ENCODE data around the gene LYSMD4. TPM values are rescaled to one million over a fixed set of nuclear protein-coding genes. Genes with fewer than 3 reads are reported as not detected.
"Not testable (repeated sequence)": the region's sequence is repeated elsewhere in the genome, so short reads cannot be mapped to it uniquely, and the experiment has no call there.

Gene LYSMD4
- total and polyA plus RNA-seq, 10 of the 15 experiments (the other 5 are each of a cell fraction or from before 2014, with no cell fraction given): 1.8 to 5.8 (median 3.9) TPM

- in situ Hi-C loops (cut with MboI); H3K9me3 ChIP-seq (replicated peaks; ENCODE audit: control insufficient read depth, insufficient read depth, low read length); ATAC-seq; H3K79me2 ChIP-seq (ENCODE audit: control insufficient read depth, insufficient read depth, low read length); H3K27ac ChIP-seq (ENCODE audit: control insufficient read depth, insufficient read depth); H2AFZ ChIP-seq (ENCODE audit: control insufficient read depth, low read depth, low read length); H3K4me2 ChIP-seq (ENCODE audit: control insufficient read depth, insufficient read depth); H3K4me3 ChIP-seq; SMC1A ChIA-PET (ENCODE audit: uncharacterized antibody, unreplicated experiment); H3K27me3 ChIP-seq (replicated peaks in 1 of 2; ENCODE audit: control insufficient read depth in 2 of 2, insufficient read depth in 2 of 2, low read length in 1 of 2); H3K4me1 ChIP-seq (ENCODE audit: control insufficient read depth, insufficient read depth, low read length); H3K9ac ChIP-seq (ENCODE audit: control insufficient read depth, insufficient read depth, low read length); H3K36me3 ChIP-seq (ENCODE audit: control insufficient read depth in 2 of 2, insufficient read depth in 2 of 2, low read length in 1 of 2); DNase-seq (ENCODE audit: low read depth, low spot score); BruUV-seq (replicated peaks); FAIRE-seq; POLR2A ChIA-PET; H4K20me1 ChIP-seq (ENCODE audit: control insufficient read depth, insufficient read depth); RAD21 ChIA-PET (ENCODE audit: unreplicated experiment): not testable (repeated sequence)
- CTCF ChIA-PET: interaction anchor here (1.6 kb wide), 1 partner anchor 478 kb away, joined by 5 read pairs; no protein-coding TSS in a partner anchor
- 93% methylated on average over 7 of the region's 11 CpGs for WGBS (ENCODE audit: insufficient coverage, insufficient replicate concordance, low lambda C conversion rate, missing lambda C conversion rate)
- intact Hi-C loops (cut with micrococcal nuclease; ENCODE audit: unreplicated experiment): loop anchor here (10.0 kb wide), 1 partner anchor 646 kb away; the partner anchor contains the start of gene SYNM
Observed at GRCh38 chr15:99750326-99750725, 17.1 kb upstream of the LYSMD4 start.

GRCh38 chr15:99749386-99749785 lies 16.1 kb upstream of the LYSMD4 start:
- ChIA-PET SMC1A (ENCODE audit: uncharacterized antibody, unreplicated experiment) (no interaction called here), RAD21 (ENCODE audit: unreplicated experiment) (no interaction called here), POLR2A (no interaction called here), CTCF (no interaction called here)
- DNase-seq (ENCODE audit: low read depth, low spot score): no peak
- no peaks in the 10 kb centered on the region for H3K9me3 ChIP-seq (replicated peaks; ENCODE audit: control insufficient read depth, insufficient read depth, low read length)
- H4K20me1 ChIP-seq (ENCODE audit: control insufficient read depth, insufficient read depth): no peaks in the 10 kb centered on the region
- H3K4me2 ChIP-seq (ENCODE audit: control insufficient read depth, insufficient read depth): no peak overlapping the region
- no peak overlapping the region for H3K4me3 ChIP-seq
- no peaks in the 10 kb centered on the region for H3K36me3 ChIP-seq (ENCODE audit: control insufficient read depth in 2 of 2, insufficient read depth in 2 of 2, low read length in 1 of 2)
- in situ Hi-C loops (cut with MboI): loop anchor here (25.0 kb wide), 1 partner anchor 637 kb away; the partner anchor contains the start of gene SYNM
- no peak overlapping the region for H3K9ac ChIP-seq (ENCODE audit: control insufficient read depth, insufficient read depth, low read length)
- no peak for ATAC-seq
- no peaks in the 10 kb centered on the region for H3K79me2 ChIP-seq (ENCODE audit: control insufficient read depth, insufficient read depth, low read length)
- 61% methylated on average over 6 of the region's 6 CpGs for WGBS (ENCODE audit: insufficient coverage, insufficient replicate concordance, low lambda C conversion rate, missing lambda C conversion rate)
- TF ChIP-seq IKZF2 (IDR thresholded peaks at IDR 0.05): no peak
- TF ChIP-seq RFX5 (IDR thresholded peaks at IDR 0.05; ENCODE audit: low read depth, low read length): no peak
- no peak for TF ChIP-seq KLF5 (IDR thresholded peaks at IDR 0.05; ENCODE audit: partially characterized antibody)
- TF ChIP-seq PKNOX1 (IDR thresholded peaks at IDR 0.05): no peak
- no peak for TF ChIP-seq JUNB (IDR thresholded peaks at IDR 0.05)
- TF ChIP-seq SREBF2 (IDR thresholded peaks at IDR 0.05; ENCODE audit: low read length): no peak
- TF ChIP-seq TBL1XR1 (IDR thresholded peaks at IDR 0.05; ENCODE audit: low read depth, low read length): no peak
- TF ChIP-seq BCL3 (IDR thresholded peaks at IDR 0.05; ENCODE audit: borderline replicate concordance, insufficient read depth, low read depth, low read length, poor library complexity, severe bottlenecking): no peak
- no peak for TF ChIP-seq EZH2 (IDR thresholded peaks at IDR 0.05; ENCODE audit: borderline replicate concordance, control insufficient read depth, low read depth, low read length)
- TF ChIP-seq MEF2B (IDR thresholded peaks at IDR 0.05; ENCODE audit: partially characterized antibody, poor library complexity, severe bottlenecking): no peak
- no peak for FAIRE-seq
- no peak overlapping the region for H3K27ac ChIP-seq (ENCODE audit: control insufficient read depth, insufficient read depth)
- H2AFZ ChIP-seq (ENCODE audit: control insufficient read depth, low read depth, low read length): no peak overlapping the region
- BruUV-seq (replicated peaks): no TSS peak
- no peaks in the 10 kb centered on the region for H3K4me1 ChIP-seq (ENCODE audit: control insufficient read depth, insufficient read depth, low read length)
- intact Hi-C loops (cut with micrococcal nuclease; ENCODE audit: unreplicated experiment): no loop called here
- H3K27me3 ChIP-seq (replicated peaks in 1 of 2; ENCODE audit: control insufficient read depth in 2 of 2, insufficient read depth in 2 of 2, low read length in 1 of 2): no peaks in the 10 kb centered on the region
